K562 (cell line): ENCODE results near the gene UGT1A3. TPM values are rescaled to one million over a fixed set of nuclear protein-coding genes. Genes with fewer than 3 reads are reported as not detected.

Experiments used
- ATAC-seq: fragments of 200-7000 bp; cut with Tn5 transposase; 3 replicates; pipeline ENCODE4 v1.9.1; 2020; ENCODE audit warnings: moderate library complexity
- BruUV-seq: library from RNA; stranded (reverse); fragments of 400-500 nt; replicated peaks from 2 replicates; lab custom pipeline; 2021; lab: Mats Ljungman, UMichigan
- CTCF ChIA-PET: fragments of 300-600 bp; formaldehyde crosslinking; extraction: SDS; loops from one replicate; lab custom pipeline; 2021; ENCODE audit warnings: low intra/inter-chr PET ratio; lab: Yijun Ruan, JAX
- POLR2A ChIA-PET: fragments of 300-600, 350-650 bp; sonication (Branson Sonifier 250); formaldehyde crosslinking; extraction: SDS; loops from one replicate; lab custom pipeline; 2021; ENCODE audit warnings: antibody characterized with exemption, inconsistent platforms; lab: Yijun Ruan, JAX
- DNase-seq, 4 experiments: peaks; one replicate each; pipeline versions ENCODE4 v3.0.0 to v3.0.0-alpha.2; 2011 to 2018; ENCODE audit warnings: low spot score in 3 of 4, mixed read lengths in 3 of 4; ENCODE audit errors: extremely low read depth in 1 of 4
- FAIRE-seq: peaks from 2 replicates; lab custom pipeline; 2011; peaks lifted over from hg19 to GRCh38; lab: Jason Lieb, UNC
- H2AFZ ChIP-seq: 2 replicates; pipeline ENCODE4 v1.6.0; 2011; ENCODE audit warnings: low read depth, low read length, control low read depth, inconsistent platforms
- H3K27ac ChIP-seq: fragments of 200-600 bp; 3 replicates; pipeline ENCODE4 v1.8.0; 2011; ENCODE audit warnings: low read depth, mild to moderate bottlenecking, control low read depth, inconsistent platforms, low read length, moderate library complexity, mixed read lengths; ENCODE audit errors: extremely low read depth
- H3K27me3 ChIP-seq, 2 experiments: fragments of 300-600 bp in 1 of 2; 2 replicates in 1 of 2; 3 replicates in 1 of 2; pipeline versions ENCODE4 v1.6.0 to v1.8.0; 2011; ENCODE audit warnings: inconsistent platforms in 2 of 2, low read length in 2 of 2, mild to moderate bottlenecking in 1 of 2, mixed read lengths in 1 of 2, moderate library complexity in 1 of 2; ENCODE audit not compliant: control insufficient read depth in 2 of 2, insufficient read depth in 2 of 2
- H3K36me3 ChIP-seq: fragments of 300-600 bp; 3 replicates; pipeline ENCODE4 v1.8.0; 2011; ENCODE audit warnings: mild to moderate bottlenecking, low read length, inconsistent platforms; ENCODE audit not compliant: control insufficient read depth, insufficient read depth
- H3K4me1 ChIP-seq, 2 experiments: fragments of 200-600 bp in 1 of 2; replicated peaks in 1 of 2; 2 replicates in 1 of 2; 3 replicates in 1 of 2; pipeline versions ENCODE4 v1.5.1 to v1.8.0; 2011; ENCODE audit warnings: inconsistent platforms in 2 of 2, low read length in 2 of 2, mild to moderate bottlenecking in 1 of 2, mixed read lengths in 1 of 2, moderate library complexity in 1 of 2; ENCODE audit not compliant: control insufficient read depth in 2 of 2, insufficient read depth in 2 of 2
- H3K4me2 ChIP-seq: 2 replicates; pipeline ENCODE4 v1.6.1; 2011; ENCODE audit warnings: low read length, control low read depth, inconsistent platforms, mixed read lengths; ENCODE audit not compliant: insufficient read depth
- H3K4me3 ChIP-seq: fragments of 200-600 bp; sonication (generic), shearing (Covaris generic); 2 replicates; pipeline ENCODE4 v1.5.1; 2016; ENCODE audit warnings: control low read depth, inconsistent platforms
- H3K79me2 ChIP-seq: fragments of 200-600 bp; 3 replicates; pipeline ENCODE4 v1.8.0; 2011; ENCODE audit warnings: low read length, inconsistent platforms; ENCODE audit not compliant: control insufficient read depth, insufficient read depth
- H3K9ac ChIP-seq, 2 experiments: 2 replicates each; pipeline versions ENCODE4 v1.6.0 to v1.6.1; 2011; ENCODE audit warnings: low read depth in 2 of 2, low read length in 2 of 2, control low read depth in 1 of 2, inconsistent platforms in 1 of 2, mild to moderate bottlenecking in 1 of 2, mixed read lengths in 1 of 2; ENCODE audit not compliant: insufficient read depth in 1 of 2
- H3K9me1 ChIP-seq: one replicate; pipeline ENCODE4 v1.6.0; 2011; ENCODE audit warnings: inconsistent platforms, mild to moderate bottlenecking, low read length, moderate library complexity; ENCODE audit not compliant: control insufficient read depth, insufficient read depth
- H3K9me3 ChIP-seq: replicated peaks from 2 replicates; pipeline ENCODE4 v1.5.1; 2011; ENCODE audit warnings: low read depth, low read length, inconsistent platforms; ENCODE audit not compliant: control insufficient read depth, insufficient read depth
- H4K20me1 ChIP-seq: replicated peaks from 2 replicates; pipeline ENCODE4 v1.6.1; 2011; ENCODE audit warnings: low read length, inconsistent platforms, mixed read lengths; ENCODE audit not compliant: control insufficient read depth, insufficient read depth
- HMBOX1 ChIP-seq: sonication (generic); IDR thresholded peaks from 2 replicates; pipeline ENCODE4 v1.6.1; 2016
- RAD21 ChIP-seq, 2 experiments: fragments of 250-450 bp in 1 of 2; fragments of 450-650 bp in 1 of 2; sonication (Bioruptor Pico) in 1 of 2; formaldehyde crosslinking in 1 of 2; IDR thresholded peaks in 1 of 2; conservative IDR thresholded peaks in 1 of 2; 2 replicates each; pipeline versions ENCODE4 v1.4.0 to v1.8.0; 2020 to 2022; ENCODE audit warnings: mild to moderate bottlenecking in 2 of 2, moderate library complexity in 1 of 2
- SLC30A9 ChIP-seq: fragments of 250-450 bp; sonication (Bioruptor Pico); IDR thresholded peaks from 2 replicates; pipeline ENCODE4 v1.8.0; 2022; ENCODE audit warnings: mild to moderate bottlenecking, moderate library complexity
- SMARCC2 ChIP-seq: fragments of 450-650 bp; IDR thresholded peaks from 2 replicates; pipeline ENCODE4 v1.6.1; 2017; ENCODE audit warnings: antibody characterized with exemption, moderate library complexity, mild to moderate bottlenecking, low read depth
- TAF1 ChIP-seq: IDR thresholded peaks from 2 replicates; pipeline ENCODE4 v1.6.1; 2011; ENCODE audit warnings: mild to moderate bottlenecking, low read length, moderate library complexity; ENCODE audit not compliant: insufficient read depth, control insufficient read depth, severe bottlenecking; ENCODE audit errors: extremely low read depth
- TCF3 ChIP-seq: sonication (generic); formaldehyde crosslinking; IDR thresholded peaks from 2 replicates; pipeline ENCODE4 v1.4.0; 2020; ENCODE audit warnings: mild to moderate bottlenecking, missing genetic modification reagents
- WGBS: fragments of 100-300 bp; shearing (Covaris generic); methylation state at CpG from one replicate; pipeline ENCODE4 v1.1.6; 2016; ENCODE audit warnings: low coverage, mixed read lengths; ENCODE audit not compliant: insufficient coverage; ENCODE audit errors: missing lambda C conversion rate; 5-methylcytosine and 5-hydroxymethylcytosine counted together
- in situ Hi-C: fragments of 300-500 bp; cut with MboI; formaldehyde crosslinking; loops from 4 replicates; pipeline ENCODE4 v1.15.0; 2018; ENCODE audit warnings: inconsistent platforms, mixed read lengths
- intact Hi-C: fragments of 100-400 bp; cut with micrococcal nuclease; formaldehyde crosslinking; loops from 2 replicates; pipeline ENCODE4 v1.14.2; 2022
- polyA plus RNA-seq, 8 experiments: library from polyadenylated mRNA; depleted of rRNA in 4 of 8; stranded (reverse) in 5 of 8; unstranded in 3 of 8; fragments of >200 nt; fragmentation: Nextera tagmentation in 2 of 8; fragmentation: Illumina TruSeq in 1 of 8; extraction: Ambion mirVana in 2 of 8; extraction: Trizol in 1 of 8; gene quantifications; 2 replicates each; pipeline versions ENCODE4 v1.2.1 to v1.2.3, GENCODE V29; 2011 to 2014; ENCODE audit warnings: inconsistent platforms in 1 of 8, missing spikeins in 1 of 8
- total RNA-seq, 7 experiments: library from RNA; depleted of rRNA in 6 of 7; stranded (reverse); fragments of >200 nt in 6 of 7; fragmentation: Illumina TruSeq in 2 of 7; extraction: Trizol in 2 of 7; gene quantifications; 2 replicates each; pipeline versions ENCODE4 v1.2.1 to v1.2.3, GENCODE V29; 2011 to 2021; ENCODE audit warnings: low replicate concordance in 1 of 7
- TF ChIP-seq, protein P1 (sequence below), 2 experiments: fragments of 200-800 bp in 1 of 2; sonication (Bioruptor generic) in 1 of 2; sonication (generic) in 1 of 2; formaldehyde crosslinking in 1 of 2; IDR thresholded peaks in 1 of 2; conservative IDR thresholded peaks in 1 of 2; 2 replicates each; pipeline versions ENCODE4 v1.5.0 to v1.6.1; 2016 to 2020; ENCODE audit warnings: missing compliant biosample characterization in 1 of 2, missing genetic modification characterization in 1 of 2, missing genetic modification reagents in 1 of 2
- TF ChIP-seq, protein P2 (sequence below): fragments of 250-450 bp; sonication (Bioruptor Pico); IDR thresholded peaks from 2 replicates; pipeline ENCODE4 v1.4.0; 2020; ENCODE audit warnings: mild to moderate bottlenecking, moderate library complexity

The UGT1A3 gene
- total and polyA plus RNA-seq, 9 of the 15 experiments (the other 6 are each of a cell fraction or from before 2014, with no cell fraction given): not detected

DNA sequence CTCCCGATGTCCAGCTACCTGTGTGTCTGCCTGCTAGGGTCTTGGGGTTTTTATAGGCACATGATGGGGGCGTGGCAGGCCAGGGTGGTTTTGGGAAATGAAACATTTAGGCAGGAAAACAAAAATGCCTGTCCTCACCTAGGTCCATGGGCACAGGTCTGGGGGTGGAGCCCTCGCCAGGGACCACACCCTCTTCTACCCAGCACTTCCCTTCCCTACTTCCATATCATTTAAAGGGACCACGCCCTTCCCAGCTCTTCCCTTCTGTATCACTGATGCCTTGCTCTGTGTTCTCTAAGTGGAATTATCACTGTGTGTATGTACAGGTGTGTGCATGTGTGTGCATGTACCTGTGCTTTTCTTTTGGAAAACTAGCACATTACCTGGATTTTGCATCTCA is 37.6 kb downstream of the UGT1A3 start:
- Histone ChIP-seq H3K4me1 (no peaks in the 10 kb centered on the region), H3K27me3 (peaks cover 0 to 7% of the 10 kb centered on the region in 2 experiments; a peak in 3 of 5 replicates), H3K9ac (no peak overlapping the region), H3K9me3 (no peaks in the 10 kb centered on the region), H3K9me1 (no peaks in the 10 kb centered on the region), H3K4me2 (no peak overlapping the region), H3K79me2 (no peaks in the 10 kb centered on the region), H3K4me3 (no peak overlapping the region), H3K27ac (no peak overlapping the region), H3K36me3 (no peaks in the 10 kb centered on the region), H2AFZ (no peak overlapping the region), H4K20me1 (no peaks in the 10 kb centered on the region)
- POLR2A ChIA-PET: no interaction called here
- FAIRE-seq (no peak), ATAC-seq (no peak), DNase-seq (no peak)
- 11% methylated on average over 3 of the region's 4 CpGs for WGBS
- TF ChIP-seq, protein P1, sequence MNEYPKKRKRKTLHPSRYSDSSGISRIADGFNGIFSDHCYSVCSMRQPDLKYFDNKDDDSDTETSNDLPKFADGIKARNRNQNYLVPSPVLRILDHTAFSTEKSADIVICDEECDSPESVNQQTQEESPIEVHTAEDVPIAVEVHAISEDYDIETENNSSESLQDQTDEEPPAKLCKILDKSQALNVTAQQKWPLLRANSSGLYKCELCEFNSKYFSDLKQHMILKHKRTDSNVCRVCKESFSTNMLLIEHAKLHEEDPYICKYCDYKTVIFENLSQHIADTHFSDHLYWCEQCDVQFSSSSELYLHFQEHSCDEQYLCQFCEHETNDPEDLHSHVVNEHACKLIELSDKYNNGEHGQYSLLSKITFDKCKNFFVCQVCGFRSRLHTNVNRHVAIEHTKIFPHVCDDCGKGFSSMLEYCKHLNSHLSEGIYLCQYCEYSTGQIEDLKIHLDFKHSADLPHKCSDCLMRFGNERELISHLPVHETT (CRISPR knock-in tag; conservative IDR thresholded peaks at IDR 0.05 in 1 of 2, IDR thresholded peaks at IDR 0.05 in 1 of 2): no peak
- TF ChIP-seq SLC30A9 (CRISPR knock-in tag) (no peak), RAD21 (CRISPR knock-in tag; conservative IDR thresholded peaks at IDR 0.05 in 1 of 2, IDR thresholded peaks at IDR 0.05 in 1 of 2) (no peak), SMARCC2 (no peak), TAF1 (no peak), TCF3 (CRISPR knock-in tag) (no peak), HMBOX1 (no peak)
- TF ChIP-seq, protein P2, sequence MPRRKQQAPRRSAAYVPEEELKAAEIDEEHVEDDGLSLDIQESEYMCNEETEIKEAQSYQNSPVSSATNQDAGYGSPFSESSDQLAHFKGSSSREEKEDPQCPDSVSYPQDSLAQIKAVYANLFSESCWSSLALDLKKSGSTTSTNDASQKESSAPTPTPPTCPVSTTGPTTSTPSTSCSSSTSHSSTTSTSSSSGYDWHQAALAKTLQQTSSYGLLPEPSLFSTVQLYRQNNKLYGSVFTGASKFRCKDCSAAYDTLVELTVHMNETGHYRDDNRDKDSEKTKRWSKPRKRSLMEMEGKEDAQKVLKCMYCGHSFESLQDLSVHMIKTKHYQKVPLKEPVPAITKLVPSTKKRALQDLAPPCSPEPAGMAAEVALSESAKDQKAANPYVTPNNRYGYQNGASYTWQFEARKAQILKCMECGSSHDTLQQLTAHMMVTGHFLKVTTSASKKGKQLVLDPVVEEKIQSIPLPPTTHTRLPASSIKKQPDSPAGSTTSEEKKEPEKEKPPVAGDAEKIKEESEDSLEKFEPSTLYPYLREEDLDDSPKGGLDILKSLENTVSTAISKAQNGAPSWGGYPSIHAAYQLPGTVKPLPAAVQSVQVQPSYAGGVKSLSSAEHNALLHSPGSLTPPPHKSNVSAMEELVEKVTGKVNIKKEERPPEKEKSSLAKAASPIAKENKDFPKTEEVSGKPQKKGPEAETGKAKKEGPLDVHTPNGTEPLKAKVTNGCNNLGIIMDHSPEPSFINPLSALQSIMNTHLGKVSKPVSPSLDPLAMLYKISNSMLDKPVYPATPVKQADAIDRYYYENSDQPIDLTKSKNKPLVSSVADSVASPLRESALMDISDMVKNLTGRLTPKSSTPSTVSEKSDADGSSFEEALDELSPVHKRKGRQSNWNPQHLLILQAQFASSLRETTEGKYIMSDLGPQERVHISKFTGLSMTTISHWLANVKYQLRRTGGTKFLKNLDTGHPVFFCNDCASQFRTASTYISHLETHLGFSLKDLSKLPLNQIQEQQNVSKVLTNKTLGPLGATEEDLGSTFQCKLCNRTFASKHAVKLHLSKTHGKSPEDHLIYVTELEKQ (CRISPR knock-in tag): no peak
- BruUV-seq: no TSS peak
- intact Hi-C loops (no loop called here), in situ Hi-C loops (no loop called here)
- CTCF ChIA-PET: no interaction called here
